Coronary artery (tissue), 2 donors: ENCODE results near the gene AKT1.
"Not testable (repeated sequence)": the region's sequence is repeated elsewhere in the genome, so short reads cannot be mapped to it uniquely, and the experiment has no call there.

Experiments
- DNase-seq: peaks from one replicate; pipeline ENCODE4 v3.0.0-alpha.2; 2017; ENCODE audit warnings: low spot score
- H3K27ac ChIP-seq, 2 donors: fragments of 200-600 bp; sonication (generic); one replicate each; pipeline ENCODE4 v1.5.1; 2016 to 2019
- H3K4me3 ChIP-seq: fragments of 200-600 bp; sonication (generic); 2 replicates; pipeline ENCODE4 v1.5.1; 2016; ENCODE audit warnings: mild to moderate bottlenecking, moderate library complexity
- TF ChIP-seq, protein P1 (sequence below): fragments of 200-600 bp; sonication (generic); IDR thresholded peaks from one replicate; pipeline ENCODE4 v1.5.1; 2019; ENCODE audit warnings: antibody characterized with exemption

The AKT1 gene

DNA sequence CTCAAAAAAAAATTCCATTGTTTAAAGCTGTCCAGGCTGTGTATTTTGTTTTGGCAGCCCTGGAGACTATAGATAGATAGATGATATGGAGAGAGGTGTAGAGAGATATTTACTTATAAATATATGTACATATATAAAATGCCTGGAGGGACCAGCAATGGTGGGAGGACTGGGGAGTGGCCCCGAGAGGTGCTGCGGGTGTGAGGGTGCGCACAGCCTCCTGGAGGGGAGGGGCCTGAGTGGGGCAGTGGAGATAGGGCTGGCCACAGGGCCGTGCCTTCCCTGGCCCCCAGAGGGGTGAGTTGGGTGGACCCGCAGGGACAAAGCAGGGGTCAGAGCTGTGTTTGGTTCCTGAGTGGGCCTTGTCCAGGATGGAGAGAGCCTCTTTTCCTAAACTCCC is 65.1 kb downstream of the AKT1 start:
- DNase-seq: no peak
- Histone ChIP-seq H3K27ac (peak overlapping the region in 1 of 2 donors; percentile 94), H3K4me3 (no peak overlapping the region)
- TF ChIP-seq, protein P1, sequence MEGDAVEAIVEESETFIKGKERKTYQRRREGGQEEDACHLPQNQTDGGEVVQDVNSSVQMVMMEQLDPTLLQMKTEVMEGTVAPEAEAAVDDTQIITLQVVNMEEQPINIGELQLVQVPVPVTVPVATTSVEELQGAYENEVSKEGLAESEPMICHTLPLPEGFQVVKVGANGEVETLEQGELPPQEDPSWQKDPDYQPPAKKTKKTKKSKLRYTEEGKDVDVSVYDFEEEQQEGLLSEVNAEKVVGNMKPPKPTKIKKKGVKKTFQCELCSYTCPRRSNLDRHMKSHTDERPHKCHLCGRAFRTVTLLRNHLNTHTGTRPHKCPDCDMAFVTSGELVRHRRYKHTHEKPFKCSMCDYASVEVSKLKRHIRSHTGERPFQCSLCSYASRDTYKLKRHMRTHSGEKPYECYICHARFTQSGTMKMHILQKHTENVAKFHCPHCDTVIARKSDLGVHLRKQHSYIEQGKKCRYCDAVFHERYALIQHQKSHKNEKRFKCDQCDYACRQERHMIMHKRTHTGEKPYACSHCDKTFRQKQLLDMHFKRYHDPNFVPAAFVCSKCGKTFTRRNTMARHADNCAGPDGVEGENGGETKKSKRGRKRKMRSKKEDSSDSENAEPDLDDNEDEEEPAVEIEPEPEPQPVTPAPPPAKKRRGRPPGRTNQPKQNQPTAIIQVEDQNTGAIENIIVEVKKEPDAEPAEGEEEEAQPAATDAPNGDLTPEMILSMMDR: no peak

DNA sequence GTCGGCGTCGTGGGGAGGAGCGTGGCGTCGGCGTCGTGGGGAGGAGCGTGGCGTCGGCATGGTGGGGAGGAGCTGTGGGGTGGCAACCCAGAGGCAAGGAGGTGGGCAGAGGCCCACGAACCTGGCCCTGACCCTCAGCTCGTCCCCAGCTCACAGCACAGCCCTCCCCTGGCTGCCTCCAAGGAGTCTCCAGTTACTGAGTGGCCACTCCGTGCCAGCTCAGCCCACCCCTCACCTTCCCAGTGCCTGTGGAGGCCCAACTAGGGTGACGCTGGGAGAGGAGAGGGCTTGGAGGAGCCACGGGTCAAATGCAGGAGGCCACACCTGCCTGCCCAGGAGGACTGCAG is 65.7 kb downstream of the AKT1 start:
- TF ChIP-seq, protein P1: no peak
- no peak for DNase-seq
- Histone ChIP-seq H3K4me3 (no peak overlapping the region), H3K27ac (peak overlapping the region in 1 of 2 donors; percentile 32)

DNA sequence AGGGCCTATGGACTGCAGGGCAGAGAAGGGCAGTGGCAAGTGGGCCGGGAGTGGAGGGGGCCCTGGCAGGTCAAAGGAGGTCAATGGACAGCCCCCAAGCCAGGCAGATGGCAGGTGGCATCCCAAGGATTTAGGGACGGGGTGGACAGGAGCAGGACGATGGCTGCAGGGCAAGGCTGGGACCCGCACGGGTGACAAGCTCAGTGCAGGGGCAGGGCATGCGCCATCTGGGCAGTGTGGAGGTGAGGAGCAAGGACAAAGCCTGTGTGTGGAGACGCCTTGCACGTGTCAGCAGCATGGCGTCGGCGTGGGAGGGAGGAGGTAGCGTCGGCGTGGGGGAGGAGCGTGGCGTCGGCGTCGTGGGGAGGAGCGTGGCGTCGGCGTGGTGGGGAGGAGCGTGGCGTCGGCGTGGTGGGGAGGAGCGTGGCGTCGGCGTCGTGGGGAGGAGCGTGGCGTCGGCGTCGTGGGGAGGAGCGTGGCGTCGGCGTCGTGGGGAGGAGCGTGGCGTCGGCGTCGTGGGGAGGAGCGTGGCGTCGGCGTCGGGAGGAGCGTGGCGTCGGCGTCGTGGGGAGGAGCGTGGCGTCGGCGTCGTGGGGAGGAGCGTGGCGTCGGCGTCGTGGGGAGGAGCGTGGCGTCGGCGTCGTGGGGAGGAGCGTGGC is 66.2 kb downstream of the AKT1 start:
- not testable (repeated sequence) for H3K4me3 ChIP-seq, H3K27ac ChIP-seq, DNase-seq

DNA sequence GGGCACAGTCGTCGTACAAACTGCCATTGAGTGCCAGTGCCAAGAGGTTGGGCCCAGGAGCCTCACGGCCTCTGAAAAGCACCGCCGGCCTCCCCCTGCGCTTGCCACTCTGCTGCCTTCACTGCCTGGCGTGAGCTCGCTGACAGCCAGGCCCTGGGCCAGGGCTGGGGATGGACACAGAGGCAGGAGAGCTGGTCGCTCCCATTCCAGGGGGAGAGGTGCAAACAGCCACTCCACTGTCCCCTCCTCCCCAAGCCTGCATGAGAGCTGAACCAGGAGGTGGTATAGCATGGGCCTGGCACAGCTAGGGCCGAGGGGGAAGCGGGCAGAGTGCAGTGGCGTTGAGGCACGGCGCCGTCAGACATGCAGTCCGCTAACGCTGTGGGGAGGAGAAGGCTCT is 66.9 kb downstream of the AKT1 start:
- peak overlapping the region in 1 of 2 donors; percentile 38 for H3K27ac ChIP-seq
- DNase-seq: no peak
- no peak overlapping the region for H3K4me3 ChIP-seq
- TF ChIP-seq, protein P1: no peak

DNA sequence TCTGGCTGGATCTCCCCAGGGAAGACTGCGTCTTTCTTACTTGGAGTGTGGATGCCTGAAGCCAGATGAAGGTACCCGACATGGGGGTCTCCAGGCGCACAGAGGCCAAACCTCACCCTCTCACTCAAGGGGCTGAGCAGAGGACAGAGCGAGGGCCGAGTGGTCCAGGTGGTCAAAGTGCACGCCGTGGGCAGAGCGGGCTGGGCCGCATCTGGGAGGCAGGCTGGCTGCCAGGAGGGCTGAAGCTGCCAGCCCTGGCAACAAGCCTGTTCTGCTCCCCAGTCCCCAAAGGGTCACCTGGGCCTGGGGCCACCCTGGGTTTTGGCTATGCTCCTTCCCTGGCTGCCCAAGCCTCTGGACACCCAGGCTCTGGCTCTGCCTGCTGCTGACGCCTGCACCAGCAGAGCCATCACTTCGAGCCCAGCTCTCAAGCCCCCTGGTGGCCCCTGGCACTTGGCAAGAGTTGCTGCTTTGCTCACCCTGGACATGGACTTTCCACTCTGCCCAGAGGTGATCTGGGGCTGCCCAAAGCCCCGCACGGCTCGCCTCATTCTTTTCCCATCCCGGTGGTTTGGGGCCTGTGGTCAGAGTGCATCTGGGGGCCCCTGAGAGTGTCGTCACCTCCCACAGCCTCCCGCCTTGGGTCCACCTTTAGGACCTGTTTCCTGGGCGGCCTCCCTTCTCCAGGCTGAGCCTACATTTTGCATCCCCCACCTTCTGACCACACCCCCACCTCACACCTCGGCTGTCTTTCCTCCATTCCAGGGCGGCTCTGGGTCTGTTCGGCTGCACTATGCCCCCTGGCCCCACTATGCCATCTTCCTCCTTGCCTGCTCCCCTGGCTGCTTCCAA is 68.7 kb downstream of the AKT1 start:
- H3K27ac ChIP-seq: peak overlapping the region in 1 of 2 donors; percentile 89

DNA sequence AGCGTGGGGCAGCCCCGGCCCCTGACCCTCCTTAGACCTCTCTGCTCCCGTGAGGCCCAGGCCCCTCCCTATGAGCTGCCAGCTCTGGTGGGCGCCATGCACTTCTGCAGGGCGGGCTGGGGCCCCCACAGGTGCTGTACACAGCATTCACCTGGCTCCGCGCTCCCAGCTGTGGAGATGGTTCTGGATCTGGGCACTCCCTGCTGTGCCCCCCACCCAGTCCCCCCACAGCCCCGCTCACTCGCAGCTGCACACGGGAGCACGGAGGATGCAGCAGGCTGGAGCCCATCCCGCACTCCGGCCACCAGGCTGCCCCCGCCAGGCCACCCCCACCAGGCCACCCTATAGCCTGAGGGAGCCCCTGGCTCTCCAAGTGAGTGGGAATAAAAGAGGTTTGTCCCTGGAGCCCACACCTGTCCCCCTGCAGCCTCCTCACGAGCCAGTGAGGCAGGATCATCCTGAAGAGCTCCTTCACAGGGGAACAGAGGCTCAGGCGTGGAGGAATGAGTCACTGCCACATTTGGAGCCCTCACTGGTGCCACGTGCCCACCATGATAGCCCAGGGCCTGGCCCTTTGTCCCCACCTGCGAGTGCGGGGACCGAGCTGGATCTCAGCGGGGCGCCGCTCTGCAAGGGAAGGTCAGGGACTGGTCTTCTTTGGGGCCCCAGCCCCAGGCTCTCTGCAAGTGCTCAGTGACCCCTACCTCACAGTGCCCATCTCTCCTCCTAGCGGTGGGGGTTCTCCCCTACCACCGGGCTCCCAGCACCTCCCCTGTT is 69.6 kb downstream of the AKT1 start:
- H3K27ac ChIP-seq: peak overlapping the region; percentile 73 to 89

More for the DNA sequence above, 68.7 kb downstream of the AKT1 start:
- no peak overlapping the region for H3K4me3 ChIP-seq
- DNase-seq: no peak
- TF ChIP-seq, protein P1: no peak

More for the DNA sequence above, 69.6 kb downstream of the AKT1 start:
- TF ChIP-seq, protein P1: no peak
- peak overlapping the region; percentile 75 for H3K4me3 ChIP-seq
- no peak for DNase-seq
